Upper lobe of left lung (tissue), 6 donors: ENCODE data around the gene SLC38A2. TPM values are rescaled to one million over a fixed set of nuclear protein-coding genes. Genes with fewer than 3 reads are reported as not detected.

Experiments used
- ATAC-seq, 2 donors: fragments of 200-7000 bp; cut with Tn5 transposase; one replicate each; pipeline ENCODE4 v1.9.1; 2022; ENCODE audit warnings: mild to moderate bottlenecking in 2 of 2, moderate library complexity in 2 of 2; ENCODE audit not compliant: low FRiP score in 2 of 2
- DNase-seq, 2 donors: peaks; one replicate each; pipeline ENCODE4 v3.0.0-alpha.2; 2019 to 2020
- H3K27ac ChIP-seq, 4 donors: fragments of 200-600 bp; sonication (generic); one replicate each; pipeline ENCODE4 v1.5.1; 2016 to 2019
- H3K27me3 ChIP-seq, 4 donors: fragments of 200-600 bp; sonication (generic); one replicate each; pipeline ENCODE4 v1.5.1; 2017 to 2019
- H3K36me3 ChIP-seq, 4 donors: fragments of 200-600 bp; sonication (generic); one replicate each; pipeline ENCODE4 v1.5.1; 2016 to 2019
- H3K4me1 ChIP-seq, 4 donors: fragments of 200-600 bp; sonication (generic); one replicate each; pipeline ENCODE4 v1.5.1; 2018 to 2019
- H3K4me3 ChIP-seq, 4 donors: fragments of 200-600 bp; sonication (generic); one replicate each; pipeline ENCODE4 v1.5.1; 2017 to 2019; ENCODE audit warnings: mild to moderate bottlenecking in 2 of 4, moderate library complexity in 1 of 4
- H3K9me3 ChIP-seq, 4 donors: fragments of 200-600 bp; sonication (generic); one replicate each; pipeline ENCODE4 v1.5.1; 2018 to 2019
- CTCF ChIP-seq, 6 experiments: fragments of 450-650 bp in 4 of 6; fragments of 200-600 bp in 2 of 6; sonication (generic) in 2 of 6; IDR thresholded peaks; one replicate each; pipeline ENCODE4 v1.5.1; 2016 to 2019; ENCODE audit warnings: antibody characterized with exemption in 6 of 6
- EP300 ChIP-seq, 4 donors: sonication (generic); formaldehyde crosslinking; IDR thresholded peaks; one replicate each; pipeline ENCODE4 v1.5.1; 2017; ENCODE audit warnings: antibody characterized with exemption in 4 of 4, control low read depth in 2 of 4
- POLR2A ChIP-seq, 4 donors: fragments of 450-650 bp; IDR thresholded peaks; one replicate each; pipeline ENCODE4 v1.5.1; 2016 to 2017; ENCODE audit warnings: antibody characterized with exemption in 4 of 4, mild to moderate bottlenecking in 2 of 4
- POLR2AphosphoS5 ChIP-seq, 2 donors: sonication (generic); formaldehyde crosslinking; IDR thresholded peaks; one replicate each; pipeline ENCODE4 v1.5.1; 2017; ENCODE audit warnings: antibody characterized with exemption in 2 of 2
- WGBS, 2 donors: methylation state at CpG; one replicate each; pipeline ENCODE4 v1.1.5; 2017 to 2018; 5-methylcytosine and 5-hydroxymethylcytosine counted together
- total RNA-seq, 6 donors: library from RNA; depleted of rRNA in 4 of 6; stranded (reverse); fragments of >200 nt in 4 of 6; gene quantifications; one replicate each; pipeline versions ENCODE4 v1.1.0 to v1.2.1, GENCODE V29; 2016 to 2021
- donor health status: DM: no; HTN: no; CAD: no; lungs with moderate emphysema.
- donor health status: DM: no; HTN: yes; CAD: no; lungs with severe emphysema.

Gene SLC38A2
- total RNA-seq, 6 donors from 2014 or later: 104 to 409 (median 223) TPM

- no peak for TF ChIP-seq EP300 (IDR thresholded peaks at IDR 0.05)
- TF ChIP-seq CTCF (IDR thresholded peaks at IDR 0.05): no peak
- TF ChIP-seq POLR2AphosphoS5 (IDR thresholded peaks at IDR 0.05): no peak
- no peak for TF ChIP-seq POLR2A (IDR thresholded peaks at IDR 0.05)
- no peaks in the 10 kb centered on the region for H3K27me3 ChIP-seq
- no peaks in the 10 kb centered on the region for H3K9me3 ChIP-seq
- ATAC-seq (no peak), DNase-seq (no peak)
- H3K4me1 ChIP-seq: peaks cover 44 to 65% (median 49%) of the 10 kb centered on the region in 4 donors
- peak overlapping the region in 1 of 4 donors; percentile 91 for H3K4me3 ChIP-seq
- H3K36me3 ChIP-seq: peaks cover 76 to 100% (median 94%) of the 10 kb centered on the region in 4 donors
- 87 to 90% methylated on average over 9 of the region's 9 CpGs for WGBS, 2 donors
- no peak overlapping the region for H3K27ac ChIP-seq
Measured at GRCh38 chr12:46363582-46364299, 8.8 kb downstream of the SLC38A2 start.

GRCh38 chr12:46362895-46363581 lies 9.5 kb downstream of the SLC38A2 start:
- DNase-seq (no peak), ATAC-seq (no peak)
- H3K4me1 ChIP-seq: peaks cover 37 to 58% (median 44%) of the 10 kb centered on the region in 4 donors
- 63 to 71% methylated on average over 2 of the region's 2 CpGs for WGBS, 2 donors
- H3K36me3 ChIP-seq: peaks cover 71 to 96% (median 91%) of the 10 kb centered on the region in 4 donors
- no peaks in the 10 kb centered on the region for H3K9me3 ChIP-seq
- no peaks in the 10 kb centered on the region for H3K27me3 ChIP-seq
- peak overlapping the region in 1 of 4 donors; percentile 91 for H3K4me3 ChIP-seq
- no peak for TF ChIP-seq POLR2AphosphoS5 (IDR thresholded peaks at IDR 0.05)
- no peak for TF ChIP-seq EP300 (IDR thresholded peaks at IDR 0.05)
- no peak for TF ChIP-seq POLR2A (IDR thresholded peaks at IDR 0.05)
- no peak for TF ChIP-seq CTCF (IDR thresholded peaks at IDR 0.05)
- no peak overlapping the region for H3K27ac ChIP-seq

GRCh38 chr12:46361667-46362034 lies 10.9 kb downstream of the SLC38A2 start:
- DNase-seq: no peak
- no peak overlapping the region for H3K27ac ChIP-seq
- peaks cover 59 to 82% (median 78%) of the 10 kb centered on the region in 4 donors for H3K36me3 ChIP-seq
- TF ChIP-seq EP300 (IDR thresholded peaks at IDR 0.05) (no peak), CTCF (IDR thresholded peaks at IDR 0.05) (no peak), POLR2AphosphoS5 (IDR thresholded peaks at IDR 0.05) (no peak), POLR2A (IDR thresholded peaks at IDR 0.05) (no peak)
- ATAC-seq: no peak
- no peak overlapping the region for H3K4me3 ChIP-seq
- 73 to 77% methylated on average over 2 of the region's 2 CpGs for WGBS, 2 donors
- no peaks in the 10 kb centered on the region for H3K9me3 ChIP-seq
- no peaks in the 10 kb centered on the region for H3K27me3 ChIP-seq
- H3K4me1 ChIP-seq: peaks cover 24 to 44% (median 32%) of the 10 kb centered on the region in 4 donors

GRCh38 chr12:46360908-46361666 lies 11.5 kb downstream of the SLC38A2 start:
- Histone ChIP-seq H3K4me3 (no peak overlapping the region), H3K4me1 (peaks cover 18 to 40% (median 27%) of the 10 kb centered on the region in 4 donors), H3K27ac (no peak overlapping the region), H3K27me3 (no peaks in the 10 kb centered on the region), H3K9me3 (no peaks in the 10 kb centered on the region), H3K36me3 (peaks cover 53 to 76% (median 72%) of the 10 kb centered on the region in 4 donors)
- DNase-seq: no peak
- 70 to 82% methylated on average over 2 of the region's 2 CpGs for WGBS, 2 donors
- TF ChIP-seq POLR2AphosphoS5 (IDR thresholded peaks at IDR 0.05) (no peak), CTCF (IDR thresholded peaks at IDR 0.05) (no peak), EP300 (IDR thresholded peaks at IDR 0.05) (no peak), POLR2A (IDR thresholded peaks at IDR 0.05) (no peak)
- no peak for ATAC-seq
